Measurements from ENCODE around the gene AK5.
A peak's percentile ranks its signal among the peaks of the same experiment; 100 is the strongest.

The AK5 gene

DNA sequence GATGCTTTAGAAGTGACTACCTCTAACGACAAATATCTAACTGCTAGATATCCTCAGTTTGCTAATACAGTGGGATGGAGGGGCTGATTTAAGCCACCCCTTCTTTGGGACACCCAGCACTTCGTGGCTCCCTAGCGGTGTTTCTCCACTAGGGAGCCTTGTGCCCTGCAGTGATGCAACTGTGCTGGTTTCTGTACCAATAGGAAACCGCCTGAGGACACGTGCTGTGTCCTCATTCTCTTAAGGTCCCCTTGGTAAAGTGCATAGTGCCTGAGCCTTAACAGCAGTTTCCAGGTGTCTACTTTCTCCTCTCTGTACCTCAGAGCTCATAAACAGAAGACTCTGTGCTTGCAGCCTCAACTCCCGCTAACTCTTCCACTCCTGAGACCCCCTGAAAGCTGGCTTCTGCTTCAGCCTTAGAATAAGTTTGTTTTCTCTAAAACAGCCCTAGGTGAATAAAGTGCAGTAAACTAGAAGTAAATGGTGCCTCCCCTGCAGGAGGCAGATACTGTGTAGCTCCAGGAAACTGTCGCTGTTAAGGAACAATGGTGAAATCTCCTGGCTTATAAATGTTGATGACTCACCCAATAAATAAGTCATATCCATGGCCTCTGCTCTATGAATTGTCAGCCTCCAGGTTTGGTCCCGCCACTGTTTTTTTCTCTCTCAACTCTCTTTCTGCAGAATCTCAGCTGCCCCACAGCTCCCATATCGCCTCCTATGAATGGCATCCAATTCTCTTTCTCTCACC, 130.4 kb downstream of the AK5 start:
- Histone ChIP-seq H3K4me3 (ENCODE audit: low read length) (no peak overlapping the region), H3K9me3 (ENCODE audit: insufficient read depth, low read length) (no peaks in the 10 kb centered on the region), H3K79me2 (ENCODE audit: low read length) (no peaks in the 10 kb centered on the region), H3K36me3 (replicated peaks; ENCODE audit: low read depth, low read length) (no peaks in the 10 kb centered on the region), H3K27ac (ENCODE audit: low read length) (no peak overlapping the region), H2AFZ (ENCODE audit: low read depth, low read length) (no peak overlapping the region), H3K4me2 (ENCODE audit: low read length) (no peak overlapping the region), H3K4me1 (ENCODE audit: low read length) (peaks cover 37% of the 10 kb centered on the region), H3K9ac (ENCODE audit: low read length) (no peak overlapping the region), H3K27me3 (ENCODE audit: low read depth, low read length) (peaks cover 9% of the 10 kb centered on the region; the same call in 1 of the 2 replicates), H4K20me1 (ENCODE audit: insufficient read depth, low read length) (no peaks in the 10 kb centered on the region)
- TF ChIP-seq EZH2phosphoT487 (IDR thresholded peaks at IDR 0.05; ENCODE audit: low read depth) (no peak), CTCF (IDR thresholded peaks at IDR 0.05; ENCODE audit: low read depth, low read length) (no peak)

GRCh38 chr1:77412820-77413530, 131.2 kb downstream of the AK5 start:
- H4K20me1 ChIP-seq (ENCODE audit: insufficient read depth, low read length) = no peaks in the 10 kb centered on the region
- no peak overlapping the region for H3K9ac ChIP-seq (ENCODE audit: low read length)
- peaks cover 11% of the 10 kb centered on the region; the same call in 1 of the 2 replicates for H3K27me3 ChIP-seq (ENCODE audit: low read depth, low read length)
- H2AFZ ChIP-seq (ENCODE audit: low read depth, low read length) = no peak overlapping the region
- TF ChIP-seq CTCF (IDR thresholded peaks at IDR 0.05; ENCODE audit: low read depth, low read length) = no peak
- TF ChIP-seq EZH2phosphoT487 (IDR thresholded peaks at IDR 0.05; ENCODE audit: low read depth) = no peak
- peak overlapping the region; percentile 87 for H3K4me2 ChIP-seq (ENCODE audit: low read length)
- H3K9me3 ChIP-seq (ENCODE audit: insufficient read depth, low read length) = no peaks in the 10 kb centered on the region
- H3K79me2 ChIP-seq (ENCODE audit: low read length) = no peaks in the 10 kb centered on the region
- no peak overlapping the region for H3K27ac ChIP-seq (ENCODE audit: low read length)
- no peak overlapping the region for H3K4me3 ChIP-seq (ENCODE audit: low read length)
- no peaks in the 10 kb centered on the region for H3K36me3 ChIP-seq (replicated peaks; ENCODE audit: low read depth, low read length)
- peaks cover 37% of the 10 kb centered on the region for H3K4me1 ChIP-seq (ENCODE audit: low read length)

DNA sequence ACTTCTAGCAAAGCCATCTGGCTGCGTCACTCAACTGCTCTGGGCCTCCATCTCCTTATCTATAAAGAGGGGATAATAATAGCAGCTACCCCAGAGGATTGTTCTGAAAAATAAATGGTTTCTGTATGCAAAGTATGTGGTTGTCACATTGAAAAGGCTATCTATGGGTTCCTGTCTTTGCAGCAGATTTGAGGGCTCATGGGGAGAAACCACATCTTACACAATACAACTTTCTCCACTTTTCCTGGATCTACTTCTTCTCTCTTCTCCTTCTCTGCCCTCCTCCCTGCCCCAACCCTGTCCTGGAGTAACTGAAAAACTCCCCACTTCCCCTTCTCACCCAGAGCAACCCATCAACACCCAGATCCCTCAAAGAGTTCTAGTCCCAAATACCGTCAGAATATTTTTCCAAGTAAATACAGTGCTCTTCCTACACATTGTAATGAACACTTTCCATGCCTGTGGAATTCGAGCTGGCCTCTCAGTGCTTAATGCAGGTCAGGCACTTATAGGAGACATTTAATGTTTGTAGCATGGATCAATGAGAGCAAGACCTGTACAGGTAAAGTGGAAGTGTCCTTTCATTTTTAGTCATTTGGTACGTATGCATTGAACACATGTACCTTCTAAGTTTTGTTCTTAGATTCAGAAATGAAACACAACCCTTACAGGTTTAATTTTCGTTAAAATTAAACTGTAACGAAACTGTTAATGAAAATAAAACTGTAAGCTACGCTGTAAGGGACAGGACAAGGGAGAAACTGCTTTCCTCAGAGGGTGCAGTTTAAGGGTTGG, 131.9 kb downstream of the AK5 start:
- H4K20me1 ChIP-seq (ENCODE audit: insufficient read depth, low read length) = no peaks in the 10 kb centered on the region
- no peaks in the 10 kb centered on the region for H3K9me3 ChIP-seq (ENCODE audit: insufficient read depth, low read length)
- no peak overlapping the region for H3K27ac ChIP-seq (ENCODE audit: low read length)
- H3K36me3 ChIP-seq (replicated peaks; ENCODE audit: low read depth, low read length) = no peaks in the 10 kb centered on the region
- peaks cover 11% of the 10 kb centered on the region; the same call in 1 of the 2 replicates for H3K27me3 ChIP-seq (ENCODE audit: low read depth, low read length)
- peak overlapping the region; percentile 87 for H3K4me2 ChIP-seq (ENCODE audit: low read length)
- H2AFZ ChIP-seq (ENCODE audit: low read depth, low read length) = no peak overlapping the region; the same call in 1 of the 2 replicates
- H3K4me1 ChIP-seq (ENCODE audit: low read length) = peaks cover 37% of the 10 kb centered on the region
- H3K9ac ChIP-seq (ENCODE audit: low read length) = peak overlapping the region; percentile 8; the same call in 1 of the 2 replicates
- peak overlapping the region; percentile 61 for H3K4me3 ChIP-seq (ENCODE audit: low read length)
- no peaks in the 10 kb centered on the region for H3K79me2 ChIP-seq (ENCODE audit: low read length)
- TF ChIP-seq EZH2phosphoT487 (IDR thresholded peaks at IDR 0.05; ENCODE audit: low read depth) (no peak), CTCF (IDR thresholded peaks at IDR 0.05; ENCODE audit: low read depth, low read length) (no peak)

All from OCI-LY3 (cell line).